ENCODE data around the gene NLRP1. TPM values are rescaled to one million over a fixed set of nuclear protein-coding genes. Genes with fewer than 3 reads are reported as not detected.
A peak's percentile ranks its signal among the peaks of the same experiment; 100 is the strongest.

The NLRP1 gene
- total and polyA plus RNA-seq, 9 of the 15 experiments (the other 6 are each of a cell fraction or from before 2014, with no cell fraction given) = 4.0 to 69.4 (median 27.7) TPM

GRCh38 chr17:5592382-5592781 lies 8.1 kb upstream of the NLRP1 start (continued):
- TF ChIP-seq PHTF2 (CRISPR knock-in tag; IDR thresholded peaks at IDR 0.05) = no peak
- TF ChIP-seq ZBTB49 (CRISPR knock-in tag; IDR thresholded peaks at IDR 0.05; ENCODE audit: borderline replicate concordance) = no peak
- no peak for TF ChIP-seq TAF15 (IDR thresholded peaks at IDR 0.05; ENCODE audit: low read depth, low read length)
- TF ChIP-seq EWSR1 (IDR thresholded peaks at IDR 0.05; ENCODE audit: borderline replicate concordance, low read depth, partially characterized antibody) = no peak
- TF ChIP-seq ZNF253 (CRISPR knock-in tag; conservative IDR thresholded peaks at IDR 0.05) = no peak
- no peak for TF ChIP-seq NELFE (IDR thresholded peaks at IDR 0.05; ENCODE audit: insufficient read depth, insufficient read length)
- TF ChIP-seq GABPB2 (CRISPR knock-in tag; conservative IDR thresholded peaks at IDR 0.05) = no peak
- TF ChIP-seq POLR2H (tag; IDR thresholded peaks at IDR 0.05; ENCODE audit: low read depth) = no peak
- no peak for TF ChIP-seq SP2 (IDR thresholded peaks at IDR 0.05; ENCODE audit: extremely low read depth, low read depth, low read length, poor library complexity, severe bottlenecking)
- no peak for TF ChIP-seq TGIF2 (CRISPR knock-in tag; IDR thresholded peaks at IDR 0.05)
- no peak for TF ChIP-seq CHD1 (IDR thresholded peaks at IDR 0.05; ENCODE audit: low read length)
- no peak for TF ChIP-seq MLLT1 (IDR thresholded peaks at IDR 0.05)
- TF ChIP-seq CBFA2T3 (IDR thresholded peaks at IDR 0.05) = no peak
- TF ChIP-seq ETS1 (conservative IDR thresholded peaks at IDR 0.05; ENCODE audit: control insufficient read depth, low read depth, low read length) = no peak
- no peak for TF ChIP-seq MEIS2 (IDR thresholded peaks at IDR 0.05; ENCODE audit: partially characterized antibody)
- peak; percentile 68 for TF ChIP-seq DACH1 (IDR thresholded peaks at IDR 0.05; ENCODE audit: partially characterized antibody)
- TF ChIP-seq IFI16 (CRISPR knock-in tag; IDR thresholded peaks at IDR 0.05) = no peak
- TF ChIP-seq NCOA4 (IDR thresholded peaks at IDR 0.05; ENCODE audit: partially characterized antibody) = no peak
- TF ChIP-seq NFXL1 (CRISPR knock-in tag; IDR thresholded peaks at IDR 0.05) = no peak
- no peak for TF ChIP-seq PURB (CRISPR knock-in tag; IDR thresholded peaks at IDR 0.05; ENCODE audit: low read depth)
- TF ChIP-seq HINFP (tag; conservative IDR thresholded peaks at IDR 0.05; ENCODE audit: low read depth) = no peak
- no peak for TF ChIP-seq NCOA1 (IDR thresholded peaks at IDR 0.05; ENCODE audit: low read depth)
- TF ChIP-seq EP400 (IDR thresholded peaks at IDR 0.05) = no peak
- TF ChIP-seq RAD21 (CRISPR knock-in tag; conservative IDR thresholded peaks at IDR 0.05 in 1 of 2, IDR thresholded peaks at IDR 0.05 in 1 of 2) = peak in 1 of 2 experiments; percentile 40; a peak in 2 of 4 replicates
- TF ChIP-seq ZNF717 (CRISPR knock-in tag; IDR thresholded peaks at IDR 0.05) = no peak

Measured in K562 (cell line).